ENCODE results near the gene C1orf226. TPM values are rescaled to one million over a fixed set of nuclear protein-coding genes. Genes with fewer than 3 reads are reported as not detected.
"Not testable (repeated sequence)": the region's sequence is repeated elsewhere in the genome, so short reads cannot be mapped to it uniquely, and the experiment has no call there.

The C1orf226 gene
- total and polyA plus RNA-seq, 9 of the 15 experiments (the other 6 are each of a cell fraction or from before 2014, with no cell fraction given): 0.10 to 1.4 (median 0.47) TPM

- TF ChIP-seq HDAC8 (tag; IDR thresholded peaks at IDR 0.05) (peak; percentile 49; the same call in 1 of the 2 replicates), ID3 (CRISPR knock-in tag; IDR thresholded peaks at IDR 0.05) (no peak), ID3 (tag; IDR thresholded peaks at IDR 0.05) (peak; percentile 50; the same call in 1 of the 2 replicates)
Observed at GRCh38 chr1:162417650-162418049, 36.1 kb downstream of the C1orf226 start (continued).

GRCh38 chr1:162418584-162418983, 37.1 kb downstream of the C1orf226 start:
- peaks cover 23 to 57% of the 10 kb centered on the region in 2 experiments for H3K4me1 ChIP-seq (replicated peaks in 1 of 2; ENCODE audit: control insufficient read depth in 2 of 2, insufficient read depth in 2 of 2, low read length in 2 of 2)
- DNase-seq (ENCODE audit: extremely low read depth in 1 of 4, low spot score in 3 of 4): peak in 2 of 4 experiments; percentile 38 to 82
- H3K36me3 ChIP-seq (ENCODE audit: control insufficient read depth, insufficient read depth, low read length); H3K9me1 ChIP-seq (ENCODE audit: control insufficient read depth, insufficient read depth, low read length); H4K20me1 ChIP-seq (replicated peaks; ENCODE audit: control insufficient read depth, insufficient read depth, low read length); H3K27me3 ChIP-seq (ENCODE audit: control insufficient read depth in 2 of 2, insufficient read depth in 2 of 2, low read length in 2 of 2); H3K4me3 ChIP-seq; BruUV-seq (replicated peaks); FAIRE-seq; CTCF ChIA-PET (ENCODE audit: low intra/inter-chr PET ratio); intact Hi-C loops (cut with micrococcal nuclease); H3K79me2 ChIP-seq (ENCODE audit: control insufficient read depth, insufficient read depth, low read length); H3K4me2 ChIP-seq (ENCODE audit: insufficient read depth, low read length); H3K27ac ChIP-seq (ENCODE audit: extremely low read depth, low read depth, low read length); in situ Hi-C loops (cut with MboI); H3K9me3 ChIP-seq (replicated peaks; ENCODE audit: control insufficient read depth, insufficient read depth, low read depth, low read length); H2AFZ ChIP-seq (ENCODE audit: low read depth, low read length); TF ChIP-seq TEAD4 (CRISPR knock-in tag; IDR thresholded peaks at IDR 0.05; ENCODE audit: borderline replicate concordance): not testable (repeated sequence)
- H3K9ac ChIP-seq (ENCODE audit: insufficient read depth in 1 of 2, low read depth in 2 of 2, low read length in 2 of 2): peak overlapping the region; percentile 2 to 47; a peak in 1 of 4 replicates
- 5% methylated on average over 7 of the region's 7 CpGs for WGBS (ENCODE audit: insufficient coverage, low coverage, missing lambda C conversion rate)
- POLR2A ChIA-PET: interaction anchor here (1.0 to 1.2 kb wide), 3 partner anchors 10 to 97 kb away, joined by 3 read pairs; no protein-coding TSS in a partner anchor
- peak; percentile 62 for ATAC-seq
- TF ChIP-seq TCF3 (CRISPR knock-in tag; IDR thresholded peaks at IDR 0.05) (peak; percentile 70), CREM (IDR thresholded peaks at IDR 0.05; ENCODE audit: low read depth) (0 out of 2 replicates have a peak, but pooled peaks have one; percentile 31), NFIC (IDR thresholded peaks at IDR 0.05) (0 out of 2 replicates have a peak, but pooled peaks have one; percentile 17), KDM1A (IDR thresholded peaks at IDR 0.05) (peak; percentile 85 to 89), ADNP (tag; IDR thresholded peaks at IDR 0.05) (peak; percentile 67; the same call in 1 of the 2 replicates), SMARCE1 (IDR thresholded peaks at IDR 0.05) (peak; percentile 85), SMAD4 (CRISPR knock-in tag; conservative IDR thresholded peaks at IDR 0.05) (peak; percentile 12; the same call in 1 of the 2 replicates), TAL1 (IDR thresholded peaks at IDR 0.05) (peak; percentile 45; the same call in 1 of the 2 replicates), EHMT2 (IDR thresholded peaks at IDR 0.05) (peak; percentile 25; the same call in 1 of the 2 replicates), SMARCA4 (IDR thresholded peaks at IDR 0.05) (peak; percentile 74), CBFA2T3 (IDR thresholded peaks at IDR 0.05) (peak; percentile 84), TEAD4 (IDR thresholded peaks at IDR 0.05; ENCODE audit: low read length) (peak; percentile 64), BCOR (IDR thresholded peaks at IDR 0.05) (peak; percentile 51), ZBTB2 (IDR thresholded peaks at IDR 0.05) (peak; percentile 59; the same call in 1 of the 2 replicates), ARID1B (IDR thresholded peaks at IDR 0.05) (peak; percentile 84), STAT5A (IDR thresholded peaks at IDR 0.05; ENCODE audit: borderline replicate concordance, low read length) (peak; percentile 51; the same call in 1 of the 2 replicates), HDAC2 (IDR thresholded peaks at IDR 0.05) (peak; percentile 29; the same call in 1 of the 2 replicates)
